Spleen (tissue), 11 donors: ENCODE data around the gene FILIP1. TPM values are rescaled to one million over a fixed set of nuclear protein-coding genes. Genes with fewer than 3 reads are reported as not detected.

Source experiments
- DNase-seq: peaks from one replicate; pipeline ENCODE4 v3.0.0-alpha.2; 2020
- H3K27ac ChIP-seq, 8 donors: fragments of 200-600 bp; sonication (generic) in 7 of 8; 1 replicate in 4 of 8; 2 replicates in 4 of 8; pipeline versions ENCODE4 v1.5.0 to v1.8.0; 2016 to 2021; ENCODE audit warnings: inconsistent platforms in 4 of 8, mild to moderate bottlenecking in 4 of 8, moderate library complexity in 1 of 8
- H3K27me3 ChIP-seq, 7 donors: fragments of 200-600 bp; sonication (generic) in 6 of 7; replicated peaks in 1 of 7; 1 replicate in 4 of 7; 2 replicates in 3 of 7; pipeline versions ENCODE4 v1.5.0 to v1.8.0; 2016 to 2021; ENCODE audit warnings: inconsistent platforms in 3 of 7, mild to moderate bottlenecking in 1 of 7
- H3K36me3 ChIP-seq, 6 donors: fragments of 200-600 bp; sonication (generic) in 5 of 6; 1 replicate in 4 of 6; 2 replicates in 2 of 6; pipeline versions ENCODE4 v1.5.0 to v1.8.0; 2016 to 2021; ENCODE audit warnings: inconsistent platforms in 2 of 6
- H3K4me1 ChIP-seq, 6 donors: fragments of 200-600 bp; sonication (generic) in 5 of 6; 1 replicate in 3 of 6; 2 replicates in 3 of 6; pipeline versions ENCODE4 v1.5.0 to v1.8.0; 2016 to 2021; ENCODE audit warnings: inconsistent platforms in 3 of 6
- H3K4me3 ChIP-seq, 8 donors: fragments of 200-600 bp; sonication (generic) in 7 of 8; 1 replicate in 4 of 8; 2 replicates in 4 of 8; pipeline versions ENCODE4 v1.5.0 to v1.8.0; 2016 to 2021; ENCODE audit warnings: inconsistent platforms in 4 of 8, mild to moderate bottlenecking in 4 of 8, moderate library complexity in 2 of 8
- H3K9me3 ChIP-seq, 8 donors: fragments of 200-600 bp; sonication (generic) in 7 of 8; 1 replicate in 4 of 8; 2 replicates in 4 of 8; pipeline versions ENCODE4 v1.5.0 to v1.8.0; 2016 to 2021; ENCODE audit warnings: inconsistent platforms in 4 of 8
- POLR2A ChIP-seq, 3 donors: fragments of 450-650 bp; IDR thresholded peaks; one replicate each; pipeline ENCODE4 v1.5.1; 2017; ENCODE audit warnings: antibody characterized with exemption in 3 of 3, mild to moderate bottlenecking in 1 of 3
- POLR2AphosphoS5 ChIP-seq, 3 donors: sonication (generic); formaldehyde crosslinking; IDR thresholded peaks; one replicate each; pipeline ENCODE4 v1.5.1; 2017; ENCODE audit warnings: antibody characterized with exemption in 3 of 3
- WGBS, 5 donors: extraction: QIAGEN DNeasy Blood & Tissue Kit in 3 of 5; methylation state at CpG; one replicate each; pipeline versions ENCODE4 v1.1.5 to v1.1.7; 2013 to 2018; 5-methylcytosine and 5-hydroxymethylcytosine counted together
- intact Hi-C: fragments of 100-400 bp; cut with DNase I; formaldehyde crosslinking; loops from one replicate; pipeline ENCODE4 v1.15.0; 2023; ENCODE audit warnings: low total_unique reads
- polyA plus RNA-seq, 3 donors: library from polyadenylated mRNA; stranded (reverse); fragments of 200-250 nt; gene quantifications; one replicate each; pipeline ENCODE4 v1.2.1, GENCODE V29; 2013
- total RNA-seq, 7 donors: library from RNA; depleted of rRNA in 3 of 7; stranded (reverse); fragments of >200 nt in 3 of 7; fragmentation: NEBNext Ultra II Directional in 4 of 7; extraction: Animal tissue kit (Norgen Biotek cat#: 25700) in 4 of 7; gene quantifications; one replicate each; pipeline versions ENCODE4 v1.1.0 to v1.2.1, GENCODE V29; 2016 to 2021
- TF ChIP-seq, protein P1 (sequence below), 11 experiments: fragments of 200-600 bp in 7 of 11; fragments of 450-650 bp in 4 of 11; sonication (generic) in 4 of 11; IDR thresholded peaks in 8 of 11; conservative IDR thresholded peaks in 3 of 11; 1 replicate in 7 of 11; 2 replicates in 4 of 11; pipeline versions ENCODE4 v1.4.0 to v1.8.0; 2016 to 2021; ENCODE audit warnings: antibody characterized with exemption in 11 of 11, inconsistent platforms in 4 of 11, mild to moderate bottlenecking in 1 of 11
- donor health status: healthy with polysubstance abuse.
- donor health status: DM: no; HTN: no; CAD: no; lungs with moderate emphysema.
- donor health status: DM: no; HTN: no; CAD: no.
- donor health status: Bipolar disorder and iron deficiency.
- donor health status: healthy.
- donor health status: DM: no; HTN: no; CAD: no.
- donor health status: DM: yes; HTN: yes; CAD: no.

FILIP1 gene
- total and polyA plus RNA-seq, 10 donors: 0.11 to 0.59 (median 0.38) TPM

DNA sequence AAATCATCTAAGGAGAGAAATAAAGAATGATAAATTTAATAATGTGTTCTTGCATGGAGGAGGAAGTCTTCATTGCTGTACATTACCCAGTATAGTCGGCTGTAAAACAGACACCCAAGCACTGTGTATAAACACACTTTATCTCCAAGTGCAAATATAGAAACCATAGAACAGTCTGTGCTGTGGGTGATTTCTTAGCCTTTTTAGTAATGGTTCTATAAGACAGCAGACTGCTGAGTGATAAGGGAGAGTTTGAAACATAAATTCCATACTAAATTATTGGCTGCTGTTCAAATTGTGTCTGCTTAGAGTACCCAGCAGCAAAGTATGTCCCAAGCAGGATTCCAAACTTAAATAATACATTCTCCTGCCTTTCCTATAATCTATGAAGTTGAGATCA is 4.6 kb downstream of the FILIP1 start:
- H3K4me1 ChIP-seq: no peaks in the 10 kb centered on the region
- 54 to 78% (median 67%) methylated on average over 1 of the region's 1 CpG for WGBS, 5 donors
- H3K9me3 ChIP-seq: no peaks in the 10 kb centered on the region
- TF ChIP-seq POLR2AphosphoS5 (IDR thresholded peaks at IDR 0.05) (no peak), POLR2A (IDR thresholded peaks at IDR 0.05) (no peak)
- TF ChIP-seq, protein P1, sequence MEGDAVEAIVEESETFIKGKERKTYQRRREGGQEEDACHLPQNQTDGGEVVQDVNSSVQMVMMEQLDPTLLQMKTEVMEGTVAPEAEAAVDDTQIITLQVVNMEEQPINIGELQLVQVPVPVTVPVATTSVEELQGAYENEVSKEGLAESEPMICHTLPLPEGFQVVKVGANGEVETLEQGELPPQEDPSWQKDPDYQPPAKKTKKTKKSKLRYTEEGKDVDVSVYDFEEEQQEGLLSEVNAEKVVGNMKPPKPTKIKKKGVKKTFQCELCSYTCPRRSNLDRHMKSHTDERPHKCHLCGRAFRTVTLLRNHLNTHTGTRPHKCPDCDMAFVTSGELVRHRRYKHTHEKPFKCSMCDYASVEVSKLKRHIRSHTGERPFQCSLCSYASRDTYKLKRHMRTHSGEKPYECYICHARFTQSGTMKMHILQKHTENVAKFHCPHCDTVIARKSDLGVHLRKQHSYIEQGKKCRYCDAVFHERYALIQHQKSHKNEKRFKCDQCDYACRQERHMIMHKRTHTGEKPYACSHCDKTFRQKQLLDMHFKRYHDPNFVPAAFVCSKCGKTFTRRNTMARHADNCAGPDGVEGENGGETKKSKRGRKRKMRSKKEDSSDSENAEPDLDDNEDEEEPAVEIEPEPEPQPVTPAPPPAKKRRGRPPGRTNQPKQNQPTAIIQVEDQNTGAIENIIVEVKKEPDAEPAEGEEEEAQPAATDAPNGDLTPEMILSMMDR (IDR thresholded peaks at IDR 0.05 in 8 of 11, conservative IDR thresholded peaks at IDR 0.05 in 3 of 11): no peak
- no peak for DNase-seq
- H3K36me3 ChIP-seq: no peaks in the 10 kb centered on the region
- H3K27ac ChIP-seq: no peak overlapping the region
- no peak overlapping the region for H3K4me3 ChIP-seq
- intact Hi-C loops: no loop called here
- H3K27me3 ChIP-seq: peaks cover 0 to 24% (median 4%) of the 10 kb centered on the region in 7 donors

- Histone ChIP-seq H3K36me3 (no peaks in the 10 kb centered on the region), H3K27ac (no peak overlapping the region), H3K4me1 (no peaks in the 10 kb centered on the region), H3K9me3 (no peaks in the 10 kb centered on the region), H3K27me3 (peaks cover 0 to 15% (median 4%) of the 10 kb centered on the region in 7 donors), H3K4me3 (no peak overlapping the region)
- no peak for DNase-seq
- TF ChIP-seq POLR2AphosphoS5 (IDR thresholded peaks at IDR 0.05) (no peak), POLR2A (IDR thresholded peaks at IDR 0.05) (no peak)
- TF ChIP-seq, protein P1 (IDR thresholded peaks at IDR 0.05 in 8 of 11, conservative IDR thresholded peaks at IDR 0.05 in 3 of 11): no peak
- WGBS, 5 donors: 41 to 64% (median 45%) methylated on average over 1 of the region's 1 CpG
- intact Hi-C loops: no loop called here
Observed at GRCh38 chr6:75488033-75488432, 5.6 kb downstream of the FILIP1 start.

DNA sequence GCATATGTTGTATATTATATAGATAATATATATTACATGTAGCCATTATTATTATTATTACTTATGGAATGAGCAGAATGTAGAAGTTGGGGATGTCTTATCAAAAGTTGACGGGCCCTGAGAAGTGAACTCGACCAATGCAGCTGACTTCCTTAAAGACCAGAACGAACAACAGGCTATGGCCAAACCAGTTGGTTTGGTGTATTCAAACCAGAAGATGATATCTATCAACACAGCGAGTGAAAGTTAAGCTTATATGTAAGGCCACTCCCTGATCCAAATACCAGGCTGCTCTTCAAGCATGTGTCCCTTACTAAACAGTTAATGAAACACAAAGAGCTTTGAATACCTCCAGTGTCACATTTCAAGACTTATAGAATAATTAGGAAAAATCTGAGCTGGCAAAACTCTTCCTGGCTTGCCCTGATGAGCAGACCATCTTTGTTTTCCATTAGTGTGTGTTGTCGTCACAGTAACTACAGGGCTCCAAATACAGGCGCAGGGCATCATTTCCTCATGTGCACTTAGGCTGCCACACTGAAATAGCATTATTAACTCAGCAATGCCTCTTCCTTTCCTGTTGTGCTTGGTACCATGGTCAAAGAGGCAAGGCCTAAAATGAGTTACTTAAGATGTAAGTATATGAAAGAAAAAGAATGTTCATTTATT is 6.6 kb downstream of the FILIP1 start:
- no peak for DNase-seq
- Histone ChIP-seq H3K4me3 (no peak overlapping the region), H3K27ac (no peak overlapping the region), H3K4me1 (no peaks in the 10 kb centered on the region), H3K36me3 (no peaks in the 10 kb centered on the region), H3K9me3 (no peaks in the 10 kb centered on the region), H3K27me3 (peaks cover 0 to 8% (median 0%) of the 10 kb centered on the region in 7 donors)
- TF ChIP-seq POLR2A (IDR thresholded peaks at IDR 0.05) (no peak), POLR2AphosphoS5 (IDR thresholded peaks at IDR 0.05) (no peak)
- TF ChIP-seq, protein P1 (IDR thresholded peaks at IDR 0.05 in 8 of 11, conservative IDR thresholded peaks at IDR 0.05 in 3 of 11): no peak
- intact Hi-C loops: no loop called here
- 86 to 95% (median 88%) methylated on average over 6 of the region's 6 CpGs for WGBS, 5 donors

DNA sequence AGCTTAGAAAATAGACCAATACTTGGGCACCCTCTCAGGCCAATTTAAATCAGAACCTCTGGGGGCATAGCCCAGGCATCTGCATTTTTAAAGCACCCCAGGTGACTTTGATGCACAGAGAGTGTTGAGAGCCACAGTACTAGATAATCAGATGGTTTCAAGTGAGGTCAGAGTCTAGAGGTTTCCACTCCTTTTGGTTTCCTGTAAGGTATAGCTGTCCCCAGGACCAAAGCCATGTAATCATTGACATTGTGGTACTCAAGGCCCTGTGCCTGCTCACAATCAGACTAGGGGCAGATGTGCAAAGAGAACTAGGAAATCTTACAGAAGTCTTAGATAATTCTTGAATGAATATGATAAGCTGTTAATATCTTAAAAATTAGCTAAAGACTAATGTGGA is 9.1 kb downstream of the FILIP1 start:
- Histone ChIP-seq H3K36me3 (no peaks in the 10 kb centered on the region), H3K27me3 (no peaks in the 10 kb centered on the region), H3K4me3 (no peak overlapping the region), H3K9me3 (no peaks in the 10 kb centered on the region), H3K4me1 (no peaks in the 10 kb centered on the region), H3K27ac (no peak overlapping the region)
- no peak for DNase-seq
- TF ChIP-seq, protein P1 (IDR thresholded peaks at IDR 0.05 in 8 of 11, conservative IDR thresholded peaks at IDR 0.05 in 3 of 11): no peak
- TF ChIP-seq POLR2AphosphoS5 (IDR thresholded peaks at IDR 0.05) (no peak), POLR2A (IDR thresholded peaks at IDR 0.05) (no peak)
- intact Hi-C loops: no loop called here
